H1 (cell line): ENCODE data around the gene INPP5F.

Source experiments
- HDAC2 ChIP-seq, 2 experiments: fragments of 300-600 bp in 1 of 2; sonication (generic) in 1 of 2; IDR thresholded peaks; 2 replicates each; pipeline ENCODE4 v1.6.1; 2011 to 2012; ENCODE audit warnings: low read depth in 2 of 2, low read length in 2 of 2, mild to moderate bottlenecking in 2 of 2, moderate library complexity in 2 of 2, borderline replicate concordance in 1 of 2, inconsistent platforms in 1 of 2
- POLR2A ChIP-seq, 2 experiments: IDR thresholded peaks; 1 replicate in 1 of 2; 2 replicates in 1 of 2; pipeline ENCODE4 v1.6.1; 2011; ENCODE audit warnings: low read depth in 2 of 2, low read length in 2 of 2, mild to moderate bottlenecking in 2 of 2; ENCODE audit errors: control extremely low read depth in 1 of 2
- POLR2AphosphoS5 ChIP-seq: IDR thresholded peaks from 2 replicates; pipeline ENCODE4 v1.6.1; 2011; ENCODE audit warnings: low read depth, low read length
- RAD21 ChIP-seq, 2 experiments: IDR thresholded peaks in 1 of 2; conservative IDR thresholded peaks in 1 of 2; 2 replicates each; pipeline ENCODE4 v1.6.1; 2011; ENCODE audit warnings: low read depth in 2 of 2, low read length in 2 of 2, improper control_type of control experiment in 1 of 2, inconsistent platforms in 1 of 2, mild to moderate bottlenecking in 1 of 2, moderate library complexity in 1 of 2
- SIN3A ChIP-seq, 2 experiments: IDR thresholded peaks in 1 of 2; conservative IDR thresholded peaks in 1 of 2; 2 replicates each; pipeline ENCODE4 v1.6.1; 2011 to 2012; ENCODE audit warnings: low read length in 2 of 2, improper control_type of control experiment in 1 of 2, low read depth in 1 of 2, mild to moderate bottlenecking in 1 of 2
- TF ChIP-seq, protein P1 (sequence below), 3 experiments: IDR thresholded peaks; 1 replicate in 2 of 3; 2 replicates in 1 of 3; pipeline versions ENCODE4 v1.5.1 to v1.6.1; 2011; ENCODE audit warnings: low read length in 3 of 3, mild to moderate bottlenecking in 3 of 3, inconsistent platforms in 2 of 3, low read depth in 1 of 3, moderate library complexity in 1 of 3; ENCODE audit not compliant: insufficient read depth in 1 of 3; ENCODE audit errors: control extremely low read depth in 1 of 3

DNA sequence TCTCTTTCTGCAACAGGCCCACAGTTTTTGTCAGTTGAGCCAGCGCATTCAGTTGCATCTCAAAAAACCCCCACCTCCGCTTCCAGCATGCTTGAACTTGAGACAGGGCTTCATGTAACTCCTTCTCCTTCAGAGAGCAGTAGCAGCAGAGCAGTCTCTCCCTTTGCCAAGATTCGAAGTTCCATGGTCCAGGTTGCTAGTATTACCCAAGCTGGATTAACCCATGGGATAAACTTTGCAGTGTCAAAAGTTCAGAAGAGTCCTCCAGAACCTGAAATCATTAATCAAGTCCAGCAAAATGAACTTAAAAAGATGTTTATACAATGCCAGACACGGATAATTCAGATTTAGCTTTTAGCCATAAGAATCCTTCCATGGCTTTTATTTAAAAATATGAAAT lies 101.6 kb downstream of the INPP5F start:
- TF ChIP-seq, protein P1, sequence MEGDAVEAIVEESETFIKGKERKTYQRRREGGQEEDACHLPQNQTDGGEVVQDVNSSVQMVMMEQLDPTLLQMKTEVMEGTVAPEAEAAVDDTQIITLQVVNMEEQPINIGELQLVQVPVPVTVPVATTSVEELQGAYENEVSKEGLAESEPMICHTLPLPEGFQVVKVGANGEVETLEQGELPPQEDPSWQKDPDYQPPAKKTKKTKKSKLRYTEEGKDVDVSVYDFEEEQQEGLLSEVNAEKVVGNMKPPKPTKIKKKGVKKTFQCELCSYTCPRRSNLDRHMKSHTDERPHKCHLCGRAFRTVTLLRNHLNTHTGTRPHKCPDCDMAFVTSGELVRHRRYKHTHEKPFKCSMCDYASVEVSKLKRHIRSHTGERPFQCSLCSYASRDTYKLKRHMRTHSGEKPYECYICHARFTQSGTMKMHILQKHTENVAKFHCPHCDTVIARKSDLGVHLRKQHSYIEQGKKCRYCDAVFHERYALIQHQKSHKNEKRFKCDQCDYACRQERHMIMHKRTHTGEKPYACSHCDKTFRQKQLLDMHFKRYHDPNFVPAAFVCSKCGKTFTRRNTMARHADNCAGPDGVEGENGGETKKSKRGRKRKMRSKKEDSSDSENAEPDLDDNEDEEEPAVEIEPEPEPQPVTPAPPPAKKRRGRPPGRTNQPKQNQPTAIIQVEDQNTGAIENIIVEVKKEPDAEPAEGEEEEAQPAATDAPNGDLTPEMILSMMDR (IDR thresholded peaks at IDR 0.05; ENCODE audit: control extremely low read depth in 1 of 3, insufficient read depth in 1 of 3, low read depth in 1 of 3, low read length in 3 of 3) = no peak
- TF ChIP-seq HDAC2 (IDR thresholded peaks at IDR 0.05; ENCODE audit: borderline replicate concordance in 1 of 2, low read depth in 2 of 2, low read length in 2 of 2) = no peak
- no peak for TF ChIP-seq RAD21 (IDR thresholded peaks at IDR 0.05 in 1 of 2, conservative IDR thresholded peaks at IDR 0.05 in 1 of 2; ENCODE audit: low read depth in 2 of 2, low read length in 2 of 2)
- no peak for TF ChIP-seq SIN3A (conservative IDR thresholded peaks at IDR 0.05 in 1 of 2, IDR thresholded peaks at IDR 0.05 in 1 of 2; ENCODE audit: low read depth in 1 of 2, low read length in 2 of 2)
- no peak for TF ChIP-seq POLR2AphosphoS5
- peak in 1 of 2 experiments; percentile 5; a peak in 1 of 3 replicates for TF ChIP-seq POLR2A (IDR thresholded peaks at IDR 0.05; ENCODE audit: control extremely low read depth in 1 of 2, low read depth in 2 of 2, low read length in 2 of 2)
